Left hindlimb (tissue), 1 donor: Measurements from ENCODE around the gene TELO2.
A peak's percentile ranks its signal among the peaks of the same experiment; 100 is the strongest.
"Not testable (repeated sequence)": the region's sequence is repeated elsewhere in the genome, so short reads cannot be mapped to it uniquely, and the experiment has no call there.

ENCODE experiments used
- DNase-seq: peaks from one replicate; pipeline ENCODE4 v3.0.0-alpha.2; 2018

Gene TELO2

GRCh38 chr16:1458336-1458976 is 34.7 kb upstream of the TELO2 start:
- DNase-seq: no peak

- no peak for DNase-seq
These were observed 34.2 kb upstream of the TELO2 start for GRCh38 chr16:1458977-1459341.

DNA sequence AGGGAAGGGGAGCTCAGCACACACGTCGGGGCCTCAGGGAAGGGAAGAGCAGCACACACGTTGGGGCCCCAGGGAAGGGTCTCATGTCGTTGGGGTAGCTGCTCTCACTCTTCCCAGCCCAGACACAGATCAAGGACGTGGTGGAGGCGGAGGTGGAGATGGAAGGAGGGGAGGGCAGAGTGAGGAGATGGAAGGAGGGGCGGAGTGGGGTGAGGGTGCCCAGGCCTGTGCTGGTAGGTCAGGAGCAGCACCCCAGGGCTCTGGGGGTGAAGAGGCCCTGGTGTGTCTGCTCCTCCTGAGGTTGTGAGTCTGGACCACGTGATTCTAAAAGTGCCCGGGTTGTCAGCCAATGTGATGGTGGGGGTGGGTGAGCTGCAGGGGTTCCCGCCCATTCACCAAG is 33.2 kb upstream of the TELO2 start:
- DNase-seq: no peak

- no peak for DNase-seq
These were observed 32.5 kb upstream of the TELO2 start for GRCh38 chr16:1460602-1461138.

- no peak for DNase-seq
These were observed 32.0 kb upstream of the TELO2 start for GRCh38 chr16:1461146-1461545.

GRCh38 chr16:1464196-1464893 is 28.8 kb upstream of the TELO2 start:
- DNase-seq: no peak

DNA sequence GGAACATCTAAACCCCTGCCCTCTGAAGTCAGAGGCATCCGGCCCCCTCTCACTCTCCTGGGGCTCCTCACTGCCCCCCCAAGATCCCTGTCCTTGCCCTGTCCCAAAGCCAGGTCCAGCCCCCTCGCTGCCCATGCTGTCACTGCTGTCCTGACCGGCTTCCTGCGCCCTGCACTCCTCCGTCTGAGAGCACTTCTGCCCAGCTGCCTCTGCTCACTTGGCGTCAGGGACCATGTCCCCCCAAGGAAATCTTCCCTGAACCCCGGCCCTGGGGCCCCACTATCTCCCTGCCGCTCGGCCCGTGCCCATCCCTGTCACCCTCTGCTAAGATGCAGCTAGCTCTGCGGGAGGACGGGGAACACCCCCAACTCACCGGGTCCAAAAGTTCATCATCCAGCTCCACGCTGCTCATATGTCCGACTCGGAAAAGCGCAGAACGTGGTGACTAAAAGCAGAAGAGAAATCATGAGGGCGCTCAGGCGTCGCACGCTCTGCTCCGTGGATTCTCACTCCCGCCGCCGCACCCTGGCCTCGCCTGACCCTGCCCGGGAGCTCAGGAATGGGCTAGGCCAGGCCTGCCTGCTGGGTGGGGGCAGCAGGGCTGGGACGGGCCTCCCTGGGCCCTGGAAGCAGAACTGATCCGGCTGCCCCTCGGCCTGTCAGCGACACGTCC is 28.1 kb upstream of the TELO2 start:
- no peak for DNase-seq

DNA sequence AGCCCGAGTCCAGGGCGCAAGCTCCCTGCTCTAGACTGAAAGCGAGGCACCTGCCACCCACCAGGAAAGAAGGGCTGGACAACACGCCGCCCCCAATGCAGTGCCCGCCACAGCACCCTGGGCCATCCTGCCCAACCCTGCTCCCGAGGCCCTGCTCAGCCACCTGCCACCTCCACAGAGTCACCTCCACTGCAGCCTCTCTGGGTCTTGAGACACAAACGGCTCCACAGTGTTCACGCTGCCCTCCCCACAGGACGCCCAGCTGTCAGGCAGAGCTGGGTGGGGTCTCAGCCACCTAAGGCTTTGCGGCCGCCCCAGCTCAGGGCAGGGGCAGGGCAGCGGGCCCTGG is 27.6 kb upstream of the TELO2 start:
- DNase-seq: no peak

DNA sequence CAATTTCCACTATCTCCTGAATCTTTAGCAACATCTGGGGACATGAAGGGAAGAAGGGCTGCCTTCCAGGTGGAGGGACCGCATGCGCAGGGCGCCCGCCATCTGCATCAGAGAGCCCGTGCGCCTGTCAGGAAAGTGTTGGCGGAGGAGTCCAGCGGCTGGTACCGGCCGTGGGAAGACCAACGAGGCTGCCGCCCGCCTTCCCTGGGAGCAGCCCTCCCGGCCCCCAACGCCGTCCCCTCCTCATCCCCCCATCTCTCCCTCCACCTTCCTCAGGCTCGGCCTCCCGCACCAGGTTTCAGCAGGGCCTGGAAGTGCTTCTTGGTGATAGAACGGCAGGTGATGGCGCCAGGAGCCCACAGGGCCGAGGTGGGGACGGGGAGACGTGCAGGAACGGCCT is 27.1 kb upstream of the TELO2 start:
- no peak for DNase-seq

DNA sequence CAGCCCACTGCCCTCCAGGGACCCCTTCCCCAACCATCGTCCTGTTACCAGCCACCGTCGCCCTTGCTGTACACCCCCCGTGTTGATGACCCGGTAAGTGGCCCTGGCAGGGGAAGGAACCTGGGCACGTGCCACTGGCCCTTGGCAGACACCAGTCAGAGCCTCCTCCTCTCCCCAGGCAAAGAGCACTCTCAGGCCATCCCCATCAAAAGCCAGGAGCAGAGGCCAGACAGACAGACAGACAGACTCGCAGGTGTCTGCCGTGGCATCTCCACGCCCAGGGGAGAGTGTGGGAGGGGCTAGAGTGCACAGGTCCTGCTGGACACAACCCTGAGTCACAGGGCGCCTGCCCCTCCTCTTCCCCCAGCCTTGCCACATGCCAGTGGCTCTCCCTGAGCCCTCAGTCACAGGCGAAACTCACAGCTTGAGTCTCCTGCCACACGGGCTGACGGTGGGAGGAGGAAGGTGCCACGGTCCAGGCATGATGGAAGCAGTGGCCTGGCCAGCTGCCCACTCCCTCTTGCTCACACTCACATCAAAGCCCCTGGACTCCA is 26.1 kb upstream of the TELO2 start:
- DNase-seq: no peak

DNA sequence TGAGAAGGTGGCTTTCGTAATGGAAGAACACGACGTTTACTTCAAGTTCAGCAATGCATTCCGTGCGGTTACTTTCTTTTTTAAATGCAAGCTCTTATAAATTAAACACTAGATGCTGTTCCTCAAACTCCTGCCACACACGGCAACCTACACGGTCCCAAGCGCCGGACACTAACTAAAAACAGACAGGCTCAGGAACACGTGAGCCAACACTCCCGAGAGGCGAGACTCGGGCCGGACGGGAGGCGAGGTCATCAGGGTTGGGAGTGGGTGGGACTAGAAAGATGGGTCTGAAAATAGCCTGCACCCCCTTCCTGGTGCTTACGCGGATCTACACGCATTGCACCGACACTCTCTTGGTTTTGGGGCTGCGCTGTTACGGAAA is 24.7 kb upstream of the TELO2 start:
- DNase-seq: no peak

GRCh38 chr16:1469141-1469540 is 24.0 kb upstream of the TELO2 start:
- DNase-seq: not testable (repeated sequence)

GRCh38 chr16:1469693-1470201 is 23.4 kb upstream of the TELO2 start:
- DNase-seq: no peak

DNA sequence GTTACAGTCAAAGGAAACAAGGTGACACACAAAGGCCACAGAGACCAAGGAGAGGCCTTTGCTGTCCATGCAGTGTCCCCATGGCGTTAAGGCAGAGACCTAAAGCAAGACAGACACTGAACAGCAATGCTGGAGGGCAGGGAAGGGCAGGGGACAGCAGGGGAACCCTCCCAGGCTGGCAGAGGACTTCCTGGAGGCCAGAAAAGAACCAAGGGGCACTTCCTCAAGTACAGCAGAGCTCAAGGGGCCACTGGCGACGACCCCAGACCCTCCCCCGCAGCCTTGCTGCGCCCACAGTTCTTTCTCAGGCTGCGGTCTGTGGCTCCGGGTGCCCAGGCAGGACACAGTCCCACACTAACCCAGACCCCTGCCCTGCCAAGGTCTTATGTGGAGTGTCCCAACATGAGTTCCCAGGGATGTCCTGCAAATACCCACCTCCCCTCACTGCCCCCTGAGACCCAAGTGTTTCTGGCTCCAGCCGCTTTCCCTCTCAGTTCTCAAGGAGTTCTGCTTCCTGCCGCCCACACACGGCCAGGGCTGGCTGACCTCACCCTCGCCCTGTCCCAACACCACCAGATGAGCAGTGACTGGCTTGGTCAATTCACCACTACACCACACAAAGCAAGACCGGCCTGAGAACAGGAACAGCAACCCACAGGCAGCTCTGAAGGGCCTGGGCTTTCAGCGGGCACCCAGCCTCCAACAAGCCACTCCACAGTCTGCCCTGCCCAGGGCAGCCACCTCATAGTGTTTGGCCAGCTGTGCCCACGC is 22.5 kb upstream of the TELO2 start:
- no peak for DNase-seq

DNA sequence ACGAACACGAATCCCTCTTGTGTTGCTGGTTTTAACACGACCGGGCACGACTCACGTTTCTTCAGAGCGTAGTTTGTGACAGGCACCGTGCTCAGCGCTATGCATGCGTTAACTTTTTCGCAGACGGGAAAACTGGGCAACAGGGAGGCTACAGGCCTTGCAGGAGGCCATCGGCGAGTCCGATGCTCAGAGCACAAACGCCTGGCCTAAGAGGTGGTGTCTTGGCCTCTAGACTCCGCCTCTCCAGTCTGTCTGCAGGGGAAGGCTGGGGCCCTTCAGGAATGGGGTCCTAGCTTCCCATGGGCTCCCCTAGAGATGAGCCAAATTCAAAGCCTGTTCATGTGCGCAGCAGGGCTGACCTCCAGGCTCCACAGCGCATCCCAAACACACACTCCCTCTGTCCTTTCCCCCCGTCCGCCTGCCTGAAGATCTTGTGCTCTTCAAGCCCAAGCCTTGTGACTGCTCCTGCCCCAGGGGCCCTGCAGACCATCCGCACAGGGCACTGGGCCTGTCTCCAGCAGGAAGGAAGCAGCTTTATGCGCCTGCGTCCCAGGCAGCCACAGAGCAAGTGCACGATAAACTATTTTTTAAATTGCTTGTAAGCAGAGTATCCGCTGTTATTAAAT is 21.5 kb upstream of the TELO2 start:
- no peak for DNase-seq

DNA sequence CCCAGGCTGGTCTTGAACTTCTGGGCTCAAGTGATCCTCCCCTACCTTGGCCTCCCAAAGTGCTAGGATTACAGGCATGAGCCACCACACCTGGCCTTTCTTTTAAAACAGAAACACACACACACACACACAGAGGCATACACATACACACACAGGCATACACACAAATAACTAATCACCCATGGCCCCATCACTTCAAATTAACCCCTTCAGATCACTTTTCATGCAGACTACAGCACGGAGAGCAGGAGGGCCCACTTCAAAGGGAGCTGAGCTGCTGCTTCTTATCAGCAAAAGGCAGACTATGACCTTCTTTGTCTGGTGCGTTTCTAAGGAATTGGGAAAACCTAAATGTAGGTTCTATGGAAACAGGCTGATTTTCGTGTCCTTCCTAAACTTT is 20.2 kb upstream of the TELO2 start:
- DNase-seq: no peak

GRCh38 chr16:1474082-1474795 is 18.9 kb upstream of the TELO2 start:
- DNase-seq: no peak

DNA sequence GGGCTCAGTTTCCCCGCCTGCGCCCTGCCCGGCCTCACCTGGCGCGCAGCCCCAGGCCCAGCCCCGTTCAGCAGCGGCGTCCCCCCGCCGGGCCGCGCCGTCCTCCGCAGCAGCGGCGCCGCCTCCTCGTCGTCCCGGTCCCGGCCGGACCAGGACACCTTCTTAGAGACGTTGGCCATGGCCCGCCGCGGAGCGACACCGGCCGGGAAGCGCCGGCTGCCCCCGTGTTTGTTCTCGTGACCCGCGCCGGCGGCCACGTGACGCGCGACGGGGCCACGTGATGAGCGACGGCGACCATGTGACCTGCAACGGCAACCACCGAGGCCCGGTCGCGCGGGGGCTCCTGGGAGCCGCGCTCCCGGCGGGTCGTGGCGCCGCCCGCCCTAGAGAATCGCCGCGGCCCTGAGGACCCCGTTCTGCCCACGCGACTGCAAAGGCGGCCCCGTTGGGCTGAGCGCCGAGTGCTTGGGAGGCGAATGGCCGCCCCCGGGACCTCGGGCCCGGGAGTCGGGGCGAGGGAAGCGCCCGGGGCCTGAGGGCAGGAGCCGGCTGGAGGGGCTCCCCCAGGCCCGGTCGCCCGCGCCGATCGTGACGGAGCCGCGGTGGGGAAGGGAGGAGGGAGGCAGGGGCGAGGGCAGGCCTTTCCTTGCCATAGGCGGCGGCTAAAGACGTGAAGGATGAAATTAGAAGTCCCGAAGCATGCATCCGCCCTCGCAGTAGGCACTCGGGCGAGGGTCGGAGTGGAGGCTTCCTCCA is 18.2 kb upstream of the TELO2 start, which contains the start of gene CLCN7:
TSS of gene CLCN7 (minus strand) at position 233 of the 756 bp plus-strand sequence. CDS start at position 179, 54 bp downstream.
- DNase-seq: peak; percentile 90

GRCh38 chr16:1475552-1476114 is 17.5 kb upstream of the TELO2 start:
- DNase-seq: no peak

DNA sequence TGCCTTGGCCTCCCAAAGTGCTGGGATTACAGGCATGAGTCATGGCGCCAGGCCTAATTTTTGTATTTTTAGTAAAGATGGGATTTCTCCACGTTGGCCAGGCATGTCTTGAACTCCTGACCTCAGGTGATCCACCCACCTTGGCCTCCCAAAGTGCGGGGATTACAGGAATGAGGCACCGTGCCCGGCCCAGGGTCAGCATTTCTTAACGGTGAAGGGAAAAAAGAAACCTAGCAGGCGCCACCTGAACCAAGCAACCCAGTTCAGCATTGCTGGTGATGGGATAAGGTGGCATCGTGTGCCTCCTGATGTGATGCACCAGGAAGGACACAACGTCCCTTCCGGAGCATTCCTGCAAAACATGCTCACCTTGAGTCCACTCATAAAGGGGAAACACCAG is 16.1 kb upstream of the TELO2 start:
- DNase-seq: no peak
